Lower lobe of right lung (tissue), 2 donors: ENCODE measurements around the gene CANX. TPM values are rescaled to one million over a fixed set of nuclear protein-coding genes. Genes with fewer than 3 reads are reported as not detected.

Experiments used
- ATAC-seq, 2 donors: fragments of 200-7000 bp; cut with Tn5 transposase; one replicate each; pipeline ENCODE4 v1.9.1; 2020 to 2022; ENCODE audit warnings: mild to moderate bottlenecking in 2 of 2, moderate library complexity in 2 of 2
- DNase-seq: peaks from one replicate; pipeline ENCODE4 v3.0.0-alpha.2; 2020
- H3K27ac ChIP-seq: fragments of 200-600 bp; one replicate; pipeline ENCODE4 v1.8.0; 2022
- H3K27me3 ChIP-seq: fragments of 200-600 bp; one replicate; pipeline ENCODE4 v1.8.0; 2022; ENCODE audit warnings: low read depth
- H3K36me3 ChIP-seq: fragments of 200-600 bp; one replicate; pipeline ENCODE4 v1.8.0; 2022; ENCODE audit warnings: mild to moderate bottlenecking
- H3K4me1 ChIP-seq: fragments of 200-600 bp; one replicate; pipeline ENCODE4 v1.8.0; 2022
- H3K4me3 ChIP-seq: fragments of 200-600 bp; one replicate; pipeline ENCODE4 v1.8.0; 2022; ENCODE audit warnings: mild to moderate bottlenecking
- H3K9me3 ChIP-seq: fragments of 200-600 bp; one replicate; pipeline ENCODE4 v1.8.0; 2022
- intact Hi-C: fragments of 100-400 bp; cut with DNase I; formaldehyde crosslinking; loops from one replicate; pipeline ENCODE4 v1.11.0; 2022
- total RNA-seq: library from RNA; stranded (reverse); fragmentation: NEBNext Ultra II Directional; extraction: Animal tissue kit (Norgen Biotek cat#: 25700); gene quantifications from one replicate; pipeline ENCODE4 v1.2.1, GENCODE V29; 2021
- TF ChIP-seq, protein P1 (sequence below): fragments of 200-600 bp; IDR thresholded peaks from one replicate; pipeline ENCODE4 v1.8.0; 2022; ENCODE audit warnings: antibody characterized with exemption, mild to moderate bottlenecking
- donor health status: DM: no; HTN: yes; CAD: no; lungs with severe emphysema.

CANX gene
- total RNA-seq, 1 donor from 2014 or later = 603 TPM

GRCh38 chr5:179729727-179730126, 31.0 kb downstream of the CANX start:
- intact Hi-C loops = no loop called here
- no peaks in the 10 kb centered on the region for H3K9me3 ChIP-seq
- H3K4me3 ChIP-seq = no peak overlapping the region
- TF ChIP-seq, protein P1, sequence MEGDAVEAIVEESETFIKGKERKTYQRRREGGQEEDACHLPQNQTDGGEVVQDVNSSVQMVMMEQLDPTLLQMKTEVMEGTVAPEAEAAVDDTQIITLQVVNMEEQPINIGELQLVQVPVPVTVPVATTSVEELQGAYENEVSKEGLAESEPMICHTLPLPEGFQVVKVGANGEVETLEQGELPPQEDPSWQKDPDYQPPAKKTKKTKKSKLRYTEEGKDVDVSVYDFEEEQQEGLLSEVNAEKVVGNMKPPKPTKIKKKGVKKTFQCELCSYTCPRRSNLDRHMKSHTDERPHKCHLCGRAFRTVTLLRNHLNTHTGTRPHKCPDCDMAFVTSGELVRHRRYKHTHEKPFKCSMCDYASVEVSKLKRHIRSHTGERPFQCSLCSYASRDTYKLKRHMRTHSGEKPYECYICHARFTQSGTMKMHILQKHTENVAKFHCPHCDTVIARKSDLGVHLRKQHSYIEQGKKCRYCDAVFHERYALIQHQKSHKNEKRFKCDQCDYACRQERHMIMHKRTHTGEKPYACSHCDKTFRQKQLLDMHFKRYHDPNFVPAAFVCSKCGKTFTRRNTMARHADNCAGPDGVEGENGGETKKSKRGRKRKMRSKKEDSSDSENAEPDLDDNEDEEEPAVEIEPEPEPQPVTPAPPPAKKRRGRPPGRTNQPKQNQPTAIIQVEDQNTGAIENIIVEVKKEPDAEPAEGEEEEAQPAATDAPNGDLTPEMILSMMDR = no peak
- no peaks in the 10 kb centered on the region for H3K27me3 ChIP-seq
- peaks cover 66% of the 10 kb centered on the region for H3K36me3 ChIP-seq
- H3K27ac ChIP-seq = no peak overlapping the region
- H3K4me1 ChIP-seq = peaks cover 21% of the 10 kb centered on the region
- no peak for ATAC-seq
- DNase-seq = no peak

GRCh38 chr5:179730356-179730755, 31.6 kb downstream of the CANX start:
- Histone ChIP-seq H3K4me1 (peaks cover 28% of the 10 kb centered on the region), H3K27ac (no peak overlapping the region), H3K4me3 (no peak overlapping the region), H3K36me3 (peaks cover 60% of the 10 kb centered on the region), H3K27me3 (no peaks in the 10 kb centered on the region), H3K9me3 (no peaks in the 10 kb centered on the region)
- TF ChIP-seq, protein P1 = no peak
- intact Hi-C loops = no loop called here
- no peak for DNase-seq
- no peak for ATAC-seq

DNA sequence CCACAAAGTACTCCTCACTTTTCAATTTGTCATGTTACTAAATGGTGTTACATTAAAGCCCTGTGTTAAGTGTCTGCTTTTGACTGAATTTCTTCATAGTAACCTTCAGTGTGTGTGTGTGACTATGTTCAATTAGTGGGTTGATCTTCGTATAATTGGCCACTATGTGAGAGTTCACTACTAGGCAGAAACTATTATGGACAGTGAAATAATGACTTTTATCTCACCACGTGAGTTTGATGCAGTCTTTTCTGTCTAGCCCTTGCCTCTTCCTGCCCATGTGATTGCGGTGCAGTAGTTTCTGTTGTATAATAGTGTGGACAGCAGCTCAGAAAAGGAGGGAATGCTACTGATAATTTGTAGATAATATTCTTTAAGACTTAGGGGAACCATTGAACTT, 32.1 kb downstream of the CANX start:
- Histone ChIP-seq H3K27ac (no peak overlapping the region), H3K36me3 (peaks cover 55% of the 10 kb centered on the region), H3K27me3 (no peaks in the 10 kb centered on the region), H3K9me3 (no peaks in the 10 kb centered on the region), H3K4me3 (no peak overlapping the region), H3K4me1 (peaks cover 33% of the 10 kb centered on the region)
- intact Hi-C loops = no loop called here
- ATAC-seq (no peak), DNase-seq (no peak)
- TF ChIP-seq, protein P1 = no peak

DNA sequence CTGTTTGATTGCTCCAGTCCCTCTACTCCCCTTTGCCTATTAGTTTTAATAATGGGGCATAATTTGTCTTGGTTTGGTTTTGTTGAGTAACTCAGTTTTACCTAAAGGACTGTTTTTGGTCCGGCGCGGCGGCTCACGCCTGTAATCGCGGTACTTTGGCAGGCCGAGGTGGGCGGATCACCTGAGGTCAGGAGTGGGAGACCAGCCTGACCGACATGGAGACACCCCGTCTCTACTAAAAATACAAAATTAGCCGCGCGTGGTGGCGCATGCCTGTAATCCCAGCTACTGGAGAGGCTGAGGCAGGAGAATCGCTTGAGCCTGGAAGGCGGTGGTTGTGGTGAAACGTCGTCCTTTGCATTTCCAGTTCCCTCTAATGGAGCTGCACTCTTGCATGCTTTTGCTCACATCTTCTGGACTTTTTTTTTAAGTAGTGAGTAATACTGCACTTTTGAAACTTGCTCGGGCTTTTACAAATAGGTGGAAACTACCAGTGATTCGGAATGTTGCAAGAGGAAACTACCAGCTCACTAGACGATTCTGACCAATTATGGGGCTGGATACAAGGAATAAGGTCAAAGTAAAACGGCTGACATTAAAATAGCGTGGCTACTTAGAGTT, 33.1 kb downstream of the CANX start:
- Histone ChIP-seq H3K9me3 (no peaks in the 10 kb centered on the region), H3K27me3 (no peaks in the 10 kb centered on the region), H3K36me3 (peaks cover 45% of the 10 kb centered on the region), H3K27ac (peak overlapping the region; percentile 75), H3K4me1 (peaks cover 43% of the 10 kb centered on the region), H3K4me3 (peak overlapping the region; percentile 77)
- peak; percentile 57 for DNase-seq
- intact Hi-C loops = no loop called here
- TF ChIP-seq, protein P1 = no peak
- ATAC-seq = peak; percentile 25 to 29

DNA sequence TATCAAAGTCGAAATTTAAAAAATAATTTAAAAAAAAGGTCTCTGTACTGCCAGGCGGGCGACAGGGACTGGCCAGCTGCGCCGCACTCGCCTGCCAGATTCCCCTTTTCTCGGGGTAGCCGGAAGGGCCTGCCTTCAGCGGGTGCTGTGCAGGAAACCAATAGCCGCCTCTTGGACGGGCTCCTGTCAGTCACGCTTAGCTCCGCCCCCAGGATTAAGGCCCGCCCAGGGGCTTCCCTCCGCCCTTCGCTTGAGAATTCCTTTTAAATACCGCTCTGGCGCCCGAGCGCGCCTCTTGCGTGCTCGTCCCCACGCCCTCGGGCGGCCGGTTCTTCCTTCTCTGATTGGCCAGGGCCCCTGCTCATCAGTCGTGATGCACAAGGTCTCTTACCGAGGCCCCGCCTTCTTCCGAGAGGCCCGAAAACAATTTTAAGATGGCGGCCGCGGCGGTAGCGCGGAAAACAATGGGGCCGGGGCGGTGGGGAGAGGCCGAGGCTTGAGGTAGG, 33.7 kb downstream of the CANX start, which contains the start of gene MAML1:
Gene MAML1 (plus strand): TSS at position 411 of the 506 bp plus-strand sequence. CDS start 291 bp downstream, outside the sequence.
- no peaks in the 10 kb centered on the region for H3K27me3 ChIP-seq
- peak within 1 kb of the TSS; percentile 77 for H3K4me3 ChIP-seq
- peaks cover 49% of the 10 kb centered on the region for H3K4me1 ChIP-seq
- ATAC-seq = peak; percentile 99 to 100
- peak within 1 kb of the TSS; percentile 94 for H3K27ac ChIP-seq
- no peaks in the 10 kb centered on the region for H3K9me3 ChIP-seq
- TF ChIP-seq, protein P1 = no peak
- H3K36me3 ChIP-seq = peaks cover 39% of the 10 kb centered on the region
- peak; percentile 100 for DNase-seq
- intact Hi-C loops = no loop called here
